NCI-H146 treated with DMSO at 0.1 percent for 48 hours (cell line): ENCODE measurements around the gene SDHC.

Experiments used
- DNase-seq: peaks from one replicate; lab custom pipeline; 2025; ENCODE audit not compliant: unreplicated experiment; lab: John Stamatoyannopoulos, UW

The SDHC gene

GRCh38 chr1:161314201-161314981, at the start of gene SDHC:
SDHC (plus strand) TSS chr1:161314381; CDS start chr1:161314406, 25 bp downstream.
- peak; percentile 62 for DNase-seq

- DNase-seq, result no peak
Measured at GRCh38 chr1:161265305-161265704, 48.9 kb upstream of the SDHC start.

- DNase-seq, result peak; percentile 61
Measured at GRCh38 chr1:161266202-161266601, 48.0 kb upstream of the SDHC start.

- no peak for DNase-seq
Measured at GRCh38 chr1:161266836-161267235, 47.3 kb upstream of the SDHC start.

- no peak for DNase-seq
Measured at GRCh38 chr1:161267321-161267720, 46.9 kb upstream of the SDHC start.

- DNase-seq, result no peak
Measured at GRCh38 chr1:161273402-161273801, 40.8 kb upstream of the SDHC start.

- DNase-seq, result no peak
Measured at GRCh38 chr1:161274874-161275273, 39.3 kb upstream of the SDHC start.

- DNase-seq, result no peak
Measured at GRCh38 chr1:161282991-161283390, 31.2 kb upstream of the SDHC start.

GRCh38 chr1:161285113-161285512, 29.1 kb upstream of the SDHC start:
- DNase-seq, result no peak

- no peak for DNase-seq
Measured at GRCh38 chr1:161285521-161285920, 28.7 kb upstream of the SDHC start.

GRCh38 chr1:161287482-161288054, 26.6 kb upstream of the SDHC start:
- DNase-seq, result no peak

- DNase-seq, result no peak
Measured at GRCh38 chr1:161290779-161291178, 23.4 kb upstream of the SDHC start.

- no peak for DNase-seq
Measured at GRCh38 chr1:161297415-161297814, 16.8 kb upstream of the SDHC start.

GRCh38 chr1:161298116-161298515, 16.1 kb upstream of the SDHC start:
- no peak for DNase-seq

GRCh38 chr1:161299347-161299746, 14.8 kb upstream of the SDHC start:
- DNase-seq, result no peak

GRCh38 chr1:161300478-161300877, 13.7 kb upstream of the SDHC start:
- no peak for DNase-seq

GRCh38 chr1:161304927-161305866, 9.0 kb upstream of the SDHC start:
- DNase-seq, result no peak

GRCh38 chr1:161305867-161306519, 8.2 kb upstream of the SDHC start:
- DNase-seq, result peak; percentile 78

GRCh38 chr1:161307230-161307768, 6.9 kb upstream of the SDHC start:
- no peak for DNase-seq

- no peak for DNase-seq
Measured at GRCh38 chr1:161307892-161308638, 6.1 kb upstream of the SDHC start.
